ENCODE measurements around the gene FPGT. TPM values are rescaled to one million over a fixed set of nuclear protein-coding genes. Genes with fewer than 3 reads are reported as not detected.

The FPGT gene
- polyA plus RNA-seq, 2 of the 4 experiments (the other 2 are of a cell fraction): 9.6 to 19.9 TPM

DNA sequence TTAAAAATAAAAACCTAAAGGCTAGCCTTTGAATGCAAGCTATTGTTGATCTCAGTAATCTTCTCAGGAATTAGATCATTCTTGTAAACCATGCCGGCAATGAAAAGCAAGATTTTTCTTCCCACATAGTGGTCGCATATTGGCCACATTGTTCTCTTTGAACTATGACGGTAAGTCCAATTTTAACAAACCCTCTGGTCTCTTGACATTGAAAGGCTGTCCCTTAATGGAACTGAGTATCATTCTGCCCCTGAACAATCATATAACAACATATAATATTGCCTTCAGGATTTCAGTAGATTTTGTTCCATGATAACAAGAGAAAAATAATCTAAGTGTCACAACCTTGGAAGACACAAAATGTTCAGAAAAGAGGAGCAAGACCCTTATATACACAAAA lies 38.4 kb downstream of the FPGT start:
- FAIRE-seq: no peak
- WGBS (ENCODE audit: missing lambda C conversion rate): 96% methylated on average over 3 of the region's 3 CpGs

DNA sequence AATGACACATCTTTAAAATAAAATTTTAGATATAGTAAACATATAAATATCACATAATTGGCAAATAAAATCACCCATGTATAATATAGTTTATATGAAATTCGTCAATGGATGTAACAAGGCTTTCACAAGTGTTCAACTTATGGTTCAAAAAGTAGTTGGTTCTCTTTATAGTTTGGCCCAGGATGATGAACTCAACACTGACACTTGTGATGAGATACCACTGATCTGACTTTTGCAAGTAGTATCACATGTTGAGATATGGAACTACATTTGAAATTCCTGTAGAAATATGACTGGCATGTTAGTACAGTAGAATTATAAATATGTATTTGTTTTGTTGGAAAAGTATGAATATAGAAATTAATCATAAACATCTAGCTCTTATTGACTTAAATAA lies 39.0 kb downstream of the FPGT start:
- ChIA-PET POLR2A (no interaction called here), CTCF (no interaction called here)
- H3K4me1 ChIP-seq: no peaks in the 10 kb centered on the region
- TF ChIP-seq HOXB5 (CRISPR knock-in tag; IDR thresholded peaks at IDR 0.05) (no peak), ZSCAN20 (CRISPR knock-in tag; IDR thresholded peaks at IDR 0.05) (no peak), MAFK (IDR thresholded peaks at IDR 0.05; ENCODE audit: partially characterized antibody) (no peak), RAD21 (conservative IDR thresholded peaks at IDR 0.05 in 1 of 2, IDR thresholded peaks at IDR 0.05 in 1 of 2) (no peak), MAZ (IDR thresholded peaks at IDR 0.05; ENCODE audit: borderline replicate concordance, low read depth, low read length) (no peak), EHF (CRISPR knock-in tag; IDR thresholded peaks at IDR 0.05) (no peak), RCOR1 (IDR thresholded peaks at IDR 0.05; ENCODE audit: low read depth, low read length) (no peak)
- H3K9me3 ChIP-seq: no peaks in the 10 kb centered on the region
- H3K4me3 ChIP-seq: no peak overlapping the region
- DNase-seq (ENCODE audit: low read depth in 1 of 2, low spot score in 1 of 2) (no peak), ATAC-seq (no peak), FAIRE-seq (no peak)
- 11% methylated on average over 1 of the region's 1 CpG for WGBS (ENCODE audit: missing lambda C conversion rate)
- H3K27ac ChIP-seq: no peak overlapping the region
- H3K4me2 ChIP-seq: no peak overlapping the region

More for the DNA sequence above, 38.4 kb downstream of the FPGT start:
- H3K27ac ChIP-seq: no peak overlapping the region
- no peak overlapping the region for H3K4me2 ChIP-seq
- no peaks in the 10 kb centered on the region for H3K4me1 ChIP-seq
- no peaks in the 10 kb centered on the region for H3K9me3 ChIP-seq
- ATAC-seq (no peak), DNase-seq (ENCODE audit: low read depth in 1 of 2, low spot score in 1 of 2) (no peak)
- ChIA-PET CTCF (no interaction called here), POLR2A (no interaction called here)
- TF ChIP-seq FOSB (CRISPR knock-in tag; IDR thresholded peaks at IDR 0.05) (no peak), FOSL2 (IDR thresholded peaks at IDR 0.05) (no peak), FOSL2 (CRISPR knock-in tag; IDR thresholded peaks at IDR 0.05) (no peak), EHMT2 (IDR thresholded peaks at IDR 0.05; ENCODE audit: low read depth) (no peak), ESRRA (IDR thresholded peaks at IDR 0.05; ENCODE audit: borderline replicate concordance, low read length) (no peak), ZC3H11A (IDR thresholded peaks at IDR 0.05) (no peak), NR3C1 (IDR thresholded peaks at IDR 0.05) (no peak), CHD4 (IDR thresholded peaks at IDR 0.05; ENCODE audit: borderline replicate concordance) (no peak), JUNB (IDR thresholded peaks at IDR 0.05) (no peak)
- H3K4me3 ChIP-seq: no peak overlapping the region

DNA sequence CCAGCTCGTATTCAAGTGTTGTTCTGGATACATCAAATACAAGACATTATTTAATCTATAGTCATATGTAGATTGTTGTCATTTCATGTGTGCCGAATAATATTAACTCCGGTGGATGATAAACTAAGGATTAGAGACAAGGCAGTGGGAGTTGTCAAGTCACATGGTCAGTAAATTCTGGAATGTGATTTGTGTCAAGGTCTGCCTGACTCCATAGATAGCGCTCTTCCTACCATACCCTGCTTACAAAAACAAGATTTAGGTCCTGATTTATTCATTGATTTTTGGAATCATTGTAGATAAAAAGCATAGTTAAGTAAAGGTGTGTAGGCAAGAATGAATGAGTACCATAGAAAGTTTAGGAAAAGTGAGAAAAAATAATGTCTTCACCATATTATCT lies 39.7 kb downstream of the FPGT start:
- Histone ChIP-seq H3K4me1 (no peaks in the 10 kb centered on the region), H3K27ac (no peak overlapping the region), H3K4me2 (no peak overlapping the region), H3K9me3 (no peaks in the 10 kb centered on the region), H3K4me3 (no peak overlapping the region)
- WGBS (ENCODE audit: missing lambda C conversion rate): 57% methylated on average over 4 of the region's 4 CpGs
- CTCF ChIA-PET: no interaction called here
- no peak for TF ChIP-seq SREBF2 (IDR thresholded peaks at IDR 0.05)
- no peak for TF ChIP-seq RCOR1 (IDR thresholded peaks at IDR 0.05; ENCODE audit: low read depth, low read length)
- no peak for TF ChIP-seq ZSCAN20 (CRISPR knock-in tag; IDR thresholded peaks at IDR 0.05)
- no peak for TF ChIP-seq ZFP36 (IDR thresholded peaks at IDR 0.05; ENCODE audit: borderline replicate concordance, partially characterized antibody)
- TF ChIP-seq HDAC2 (IDR thresholded peaks at IDR 0.05): no peak
- no peak for TF ChIP-seq HOXA7 (CRISPR knock-in tag; IDR thresholded peaks at IDR 0.05)
- TF ChIP-seq NFE2L2 (conservative IDR thresholded peaks at IDR 0.05; ENCODE audit: low read length): no peak
- TF ChIP-seq MYC (IDR thresholded peaks at IDR 0.05; ENCODE audit: borderline replicate concordance, low read length): no peak
- TF ChIP-seq, protein P1, sequence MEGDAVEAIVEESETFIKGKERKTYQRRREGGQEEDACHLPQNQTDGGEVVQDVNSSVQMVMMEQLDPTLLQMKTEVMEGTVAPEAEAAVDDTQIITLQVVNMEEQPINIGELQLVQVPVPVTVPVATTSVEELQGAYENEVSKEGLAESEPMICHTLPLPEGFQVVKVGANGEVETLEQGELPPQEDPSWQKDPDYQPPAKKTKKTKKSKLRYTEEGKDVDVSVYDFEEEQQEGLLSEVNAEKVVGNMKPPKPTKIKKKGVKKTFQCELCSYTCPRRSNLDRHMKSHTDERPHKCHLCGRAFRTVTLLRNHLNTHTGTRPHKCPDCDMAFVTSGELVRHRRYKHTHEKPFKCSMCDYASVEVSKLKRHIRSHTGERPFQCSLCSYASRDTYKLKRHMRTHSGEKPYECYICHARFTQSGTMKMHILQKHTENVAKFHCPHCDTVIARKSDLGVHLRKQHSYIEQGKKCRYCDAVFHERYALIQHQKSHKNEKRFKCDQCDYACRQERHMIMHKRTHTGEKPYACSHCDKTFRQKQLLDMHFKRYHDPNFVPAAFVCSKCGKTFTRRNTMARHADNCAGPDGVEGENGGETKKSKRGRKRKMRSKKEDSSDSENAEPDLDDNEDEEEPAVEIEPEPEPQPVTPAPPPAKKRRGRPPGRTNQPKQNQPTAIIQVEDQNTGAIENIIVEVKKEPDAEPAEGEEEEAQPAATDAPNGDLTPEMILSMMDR (IDR thresholded peaks at IDR 0.05): no peak
- TF ChIP-seq MAFK (IDR thresholded peaks at IDR 0.05; ENCODE audit: partially characterized antibody): no peak
- TF ChIP-seq JUNB (IDR thresholded peaks at IDR 0.05): no peak
- no peak for TF ChIP-seq RFX5 (IDR thresholded peaks at IDR 0.05)
- TF ChIP-seq RNF2 (IDR thresholded peaks at IDR 0.05; ENCODE audit: borderline replicate concordance, low read depth): no peak
- no peak for TF ChIP-seq HEYL (CRISPR knock-in tag; IDR thresholded peaks at IDR 0.05)
- TF ChIP-seq, protein P2, sequence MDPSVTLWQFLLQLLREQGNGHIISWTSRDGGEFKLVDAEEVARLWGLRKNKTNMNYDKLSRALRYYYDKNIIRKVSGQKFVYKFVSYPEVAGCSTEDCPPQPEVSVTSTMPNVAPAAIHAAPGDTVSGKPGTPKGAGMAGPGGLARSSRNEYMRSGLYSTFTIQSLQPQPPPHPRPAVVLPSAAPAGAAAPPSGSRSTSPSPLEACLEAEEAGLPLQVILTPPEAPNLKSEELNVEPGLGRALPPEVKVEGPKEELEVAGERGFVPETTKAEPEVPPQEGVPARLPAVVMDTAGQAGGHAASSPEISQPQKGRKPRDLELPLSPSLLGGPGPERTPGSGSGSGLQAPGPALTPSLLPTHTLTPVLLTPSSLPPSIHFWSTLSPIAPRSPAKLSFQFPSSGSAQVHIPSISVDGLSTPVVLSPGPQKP (IDR thresholded peaks at IDR 0.05; ENCODE audit: low read depth, low read length): no peak
- no peak for TF ChIP-seq FOXS1 (CRISPR knock-in tag; IDR thresholded peaks at IDR 0.05)
- TF ChIP-seq ESRRA (IDR thresholded peaks at IDR 0.05; ENCODE audit: borderline replicate concordance, low read length): no peak
- ATAC-seq (no peak), FAIRE-seq (no peak), DNase-seq (ENCODE audit: low read depth in 1 of 2, low spot score in 1 of 2) (no peak)
- POLR2A ChIA-PET: no interaction called here
